H1 (cell line): Measurements from ENCODE around the gene RAPGEF1. TPM values are rescaled to one million over a fixed set of nuclear protein-coding genes. Genes with fewer than 3 reads are reported as not detected.

Source experiments
- CTCF ChIA-PET: fragments of 300-600 bp; sonication (Branson Sonifier 250); formaldehyde crosslinking; loops from one replicate; lab custom pipeline; 2021; ENCODE audit not compliant: partially characterized antibody; lab: Charles Lee
- POLR2A ChIA-PET: fragments of 300-600 bp; sonication (Branson Sonifier 250); formaldehyde crosslinking; loops from one replicate; lab custom pipeline; 2021; ENCODE audit warnings: inconsistent platforms; ENCODE audit not compliant: partially characterized antibody; lab: Charles Lee
- DNase-seq, 2 experiments: peaks; one replicate each; pipeline versions ENCODE4 v3.0.0 to v3.0.0-alpha.2; 2010 to 2022; ENCODE audit warnings: low spot score in 2 of 2, low read depth in 1 of 2, mixed read lengths in 1 of 2
- FAIRE-seq: peaks from 2 replicates; lab custom pipeline; 2011; peaks lifted over from hg19 to GRCh38; lab: Jason Lieb, UNC
- H2AFZ ChIP-seq: 2 replicates; pipeline ENCODE4 v1.8.1; 2012; ENCODE audit warnings: low read length, inconsistent platforms
- H2AK5ac ChIP-seq: 2 replicates; pipeline ENCODE4 v1.6.1; 2013; ENCODE audit warnings: low read depth, low read length
- H2BK120ac ChIP-seq: replicated peaks from 2 replicates; pipeline ENCODE3; 2013; ENCODE audit warnings: low read depth, low read length, inconsistent platforms
- H2BK12ac ChIP-seq: 2 replicates; pipeline ENCODE4 v1.6.1; 2013; ENCODE audit warnings: low read depth, low read length
- H2BK15ac ChIP-seq: 2 replicates; pipeline ENCODE4 v1.6.1; 2013; ENCODE audit warnings: low read length
- H2BK20ac ChIP-seq: 2 replicates; pipeline ENCODE4 v1.6.1; 2013; ENCODE audit warnings: low read length
- H2BK5ac ChIP-seq: 2 replicates; pipeline ENCODE4 v1.6.1; 2013; ENCODE audit warnings: low read depth, low read length
- H3K14ac ChIP-seq: 2 replicates; pipeline ENCODE4 v1.6.1; 2013; ENCODE audit warnings: inconsistent platforms; ENCODE audit not compliant: insufficient read length
- H3K18ac ChIP-seq: 2 replicates; pipeline ENCODE4 v1.6.1; 2013; ENCODE audit warnings: low read length; ENCODE audit errors: extremely low read depth
- H3K23ac ChIP-seq: 2 replicates; pipeline ENCODE4 v1.6.1; 2013; ENCODE audit warnings: inconsistent platforms; ENCODE audit not compliant: insufficient read length
- H3K23me2 ChIP-seq: 2 replicates; pipeline ENCODE4 v1.6.1; 2013; ENCODE audit warnings: low read depth, low read length
- H3K27ac ChIP-seq: 2 replicates; pipeline ENCODE4 v1.6.1; 2011; ENCODE audit warnings: low read depth, low read length, inconsistent platforms
- H3K27me3 ChIP-seq, 4 experiments: replicated peaks in 1 of 4; 1 replicate in 1 of 4; 2 replicates in 3 of 4; pipeline versions ENCODE4 v1.6.1 to v1.8.1; 2011 to 2013; ENCODE audit warnings: low read length in 3 of 4, mild to moderate bottlenecking in 3 of 4, inconsistent platforms in 2 of 4, mixed read lengths in 2 of 4, moderate library complexity in 1 of 4; ENCODE audit not compliant: control insufficient read depth in 3 of 4, insufficient read depth in 3 of 4; ENCODE audit errors: extremely low read depth in 1 of 4
- H3K36me3 ChIP-seq, 4 experiments: 2 replicates each; pipeline versions ENCODE4 v1.6.1 to v1.8.1; 2011 to 2013; ENCODE audit warnings: mild to moderate bottlenecking in 4 of 4, low read length in 3 of 4, moderate library complexity in 2 of 4, control low read depth in 1 of 4, inconsistent platforms in 1 of 4; ENCODE audit not compliant: insufficient read depth in 4 of 4, control insufficient read depth in 2 of 4
- H3K4ac ChIP-seq: replicated peaks from 2 replicates; pipeline ENCODE3; 2013; ENCODE audit warnings: low read length, low read depth, mixed read lengths, inconsistent platforms; ENCODE audit not compliant: insufficient read length
- H3K4me1 ChIP-seq, 4 experiments: replicated peaks in 1 of 4; 1 replicate in 1 of 4; 2 replicates in 3 of 4; pipeline versions ENCODE4 v1.6.1 to v1.8.1; 2011 to 2013; ENCODE audit warnings: low read length in 3 of 4, inconsistent platforms in 2 of 4, mixed read lengths in 1 of 4; ENCODE audit not compliant: insufficient read depth in 4 of 4, control insufficient read depth in 3 of 4
- H3K4me2 ChIP-seq, 2 experiments: 2 replicates each; pipeline versions ENCODE4 v1.6.1 to v1.8.1; 2011 to 2013; ENCODE audit warnings: low read depth in 2 of 2, low read length in 2 of 2, control low read depth in 1 of 2, inconsistent platforms in 1 of 2, mild to moderate bottlenecking in 1 of 2; ENCODE audit not compliant: insufficient read depth in 1 of 2
- H3K4me3 ChIP-seq, 4 experiments: fragments of 200-600, 300-600 bp in 1 of 4; sonication (generic), shearing (Covaris generic), sonication (Bioruptor Twin) in 1 of 4; 2 replicates each; pipeline versions ENCODE4 v1.5.1 to v1.8.1; 2011 to 2016; ENCODE audit warnings: low read length in 4 of 4, low read depth in 3 of 4, control low read depth in 2 of 4, inconsistent platforms in 2 of 4, mild to moderate bottlenecking in 2 of 4, mixed read lengths in 1 of 4, moderate library complexity in 1 of 4; ENCODE audit not compliant: insufficient read depth in 2 of 4; ENCODE audit errors: extremely low read depth in 1 of 4
- H3K56ac ChIP-seq: replicated peaks from 2 replicates; pipeline ENCODE3; 2013; ENCODE audit warnings: low read depth, mild to moderate bottlenecking, mixed read lengths, low read length, inconsistent platforms; ENCODE audit not compliant: insufficient read length
- H3K79me1 ChIP-seq: 2 replicates; pipeline ENCODE4 v1.6.1; 2013; ENCODE audit warnings: low read depth, low read length, control low read depth
- H3K79me2 ChIP-seq, 2 experiments: 2 replicates each; pipeline versions ENCODE4 v1.6.1 to v1.8.1; 2012 to 2013; ENCODE audit warnings: low read length in 2 of 2, mild to moderate bottlenecking in 2 of 2, inconsistent platforms in 1 of 2; ENCODE audit not compliant: insufficient read depth in 2 of 2, control insufficient read depth in 1 of 2
- H3K9ac ChIP-seq, 4 experiments: replicated peaks in 1 of 4; 1 replicate in 1 of 4; 2 replicates in 3 of 4; pipeline versions ENCODE4 v1.6.1 to v1.8.1; 2011 to 2013; ENCODE audit warnings: low read depth in 3 of 4, low read length in 3 of 4, control low read depth in 2 of 4, mild to moderate bottlenecking in 2 of 4, moderate library complexity in 2 of 4, inconsistent platforms in 1 of 4; ENCODE audit errors: extremely low read depth in 1 of 4
- H3K9me3 ChIP-seq, 2 experiments: 2 replicates each; pipeline versions ENCODE4 v1.6.1 to v1.8.1; 2012 to 2013; ENCODE audit warnings: mild to moderate bottlenecking in 2 of 2, moderate library complexity in 2 of 2, control low read depth in 1 of 2, inconsistent platforms in 1 of 2, low read depth in 1 of 2, low read length in 1 of 2, mixed read lengths in 1 of 2; ENCODE audit not compliant: insufficient read depth in 2 of 2
- H4K20me1 ChIP-seq, 2 experiments: replicated peaks in 1 of 2; 2 replicates each; pipeline versions ENCODE3 to v1.8.1; 2011 to 2013; ENCODE audit warnings: inconsistent platforms in 2 of 2, low read length in 2 of 2, mild to moderate bottlenecking in 1 of 2; ENCODE audit not compliant: insufficient read depth in 2 of 2, control insufficient read depth in 1 of 2
- H4K5ac ChIP-seq: 2 replicates; pipeline ENCODE4 v1.6.1; 2013; ENCODE audit warnings: low read length, low read depth, mixed read lengths, inconsistent platforms; ENCODE audit not compliant: insufficient read length
- H4K8ac ChIP-seq: 2 replicates; pipeline ENCODE4 v1.8.0; 2013; ENCODE audit warnings: mild to moderate bottlenecking, moderate library complexity, low read length, inconsistent platforms; ENCODE audit not compliant: insufficient read depth; ENCODE audit errors: extremely low read depth
- H4K91ac ChIP-seq: replicated peaks from 2 replicates; pipeline ENCODE3; 2013; ENCODE audit warnings: low read length, mixed read lengths, inconsistent platforms; ENCODE audit not compliant: insufficient read length
- GTF2F1 ChIP-seq: IDR thresholded peaks from 2 replicates; pipeline ENCODE4 v1.6.1; 2012; ENCODE audit warnings: low read depth, low read length, improper control_type of control experiment, borderline replicate concordance
- WGBS, 2 experiments: shearing (Covaris generic) in 1 of 2; methylation state at CpG; one replicate each; pipeline versions ENCODE4 v1.1.6 to v1.1.7; 2013 to 2015; ENCODE audit warnings: low lambda C conversion rate in 2 of 2, mixed read lengths in 2 of 2, inconsistent platforms in 1 of 2, low coverage in 1 of 2, missing lambda C conversion rate in 1 of 2; ENCODE audit not compliant: insufficient replicate concordance in 2 of 2, insufficient coverage in 1 of 2, insufficient read length in 1 of 2; ENCODE audit errors: extremely low coverage in 1 of 2, missing lambda C conversion rate in 1 of 2; 5-methylcytosine and 5-hydroxymethylcytosine counted together
- polyA plus RNA-seq, 7 experiments: library from polyadenylated mRNA; depleted of rRNA in 3 of 7; stranded (reverse) in 5 of 7; unstranded in 2 of 7; fragments of >200 nt in 5 of 7; fragments of 200-250 nt in 2 of 7; gene quantifications; 1 replicate in 5 of 7; 2 replicates in 1 of 7; 4 replicates in 1 of 7; pipeline versions ENCODE4 v1.2.1 to v1.2.3, GENCODE V29; 2011 to 2013; ENCODE audit warnings: missing spikeins in 2 of 7, mixed read lengths in 2 of 7
- total RNA-seq: library from RNA; stranded (reverse); fragmentation: NEBNext Ultra II Directional; extraction: Animal tissue kit (Norgen Biotek cat#: 25700); gene quantifications from 2 replicates; pipeline ENCODE4 v1.2.1, GENCODE V29; 2021

The RAPGEF1 gene
- total and polyA plus RNA-seq, 2 of the 8 experiments (the other 6 are each of a cell fraction or from before 2014, with no cell fraction given), result 29.7 to 78.9 TPM

DNA sequence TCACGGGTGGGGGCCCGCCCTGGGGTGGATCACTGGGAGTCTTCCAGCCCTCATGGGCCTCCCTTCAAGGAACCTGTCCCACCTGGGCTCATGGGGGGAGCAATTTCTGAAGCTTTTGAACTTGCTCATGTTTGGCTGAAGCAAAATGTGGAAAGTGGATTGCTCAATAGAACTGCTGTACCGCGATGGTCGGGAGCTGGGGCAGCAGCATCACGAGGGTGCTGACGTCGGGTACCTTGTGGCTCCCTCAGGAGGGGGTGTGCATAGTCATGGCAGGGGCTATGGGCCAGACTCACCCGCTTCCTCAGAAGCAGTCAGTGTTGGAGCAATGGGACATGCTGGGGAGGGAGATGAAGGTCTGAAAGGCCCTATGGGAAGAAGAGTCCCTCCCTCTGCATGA is 136.7 kb downstream of the RAPGEF1 start:
- DNase-seq, result no peak
- peaks cover 0 to under 1% (median 0%) of the 10 kb centered on the region in 4 experiments; a peak in 3 of 8 replicates for H3K36me3 ChIP-seq
- WGBS, 2 experiments, result 96% methylated on average over 9 of the region's 9 CpGs; no CpG with 5 or more reads in 1 of the 2 experiments
- H3K4me2 ChIP-seq, result no peak overlapping the region
- no peak overlapping the region for H3K4ac ChIP-seq
- TF ChIP-seq GTF2F1, result no peak
- H3K4me1 ChIP-seq, result peaks cover 0 to 11% (median 7%) of the 10 kb centered on the region in 4 experiments; a peak in 6 of 7 replicates
- H4K91ac ChIP-seq, result no peak overlapping the region
- ChIA-PET CTCF (interaction anchor here (0.7 to 4.1 kb wide), 5 partner anchors 10 to 137 kb away, joined by 3 to 21 read pairs (median 5); partner anchors contain the start of gene RAPGEF1), POLR2A (interaction anchor here (0.6 kb wide), 1 partner anchor 19 kb away, joined by 3 read pairs; no protein-coding TSS in a partner anchor)
- FAIRE-seq, result no peak
- H3K9me3 ChIP-seq, result no peaks in the 10 kb centered on the region
- H4K8ac ChIP-seq, result no peak overlapping the region
- no peaks in the 10 kb centered on the region for H3K79me2 ChIP-seq
- no peak overlapping the region for H3K14ac ChIP-seq
- H4K5ac ChIP-seq, result no peak overlapping the region
- no peak overlapping the region for H2AK5ac ChIP-seq
- no peaks in the 10 kb centered on the region for H3K23me2 ChIP-seq
- H4K20me1 ChIP-seq, result peaks cover 0 to 1% of the 10 kb centered on the region in 2 experiments
- no peak overlapping the region for H3K27ac ChIP-seq
- no peak overlapping the region for H3K56ac ChIP-seq
- no peak overlapping the region for H2BK12ac ChIP-seq
- H3K79me1 ChIP-seq, result 0 out of 2 replicates have a peak, but pooled peaks cover 3% of the 10 kb centered on the region
- H3K9ac ChIP-seq, result no peak overlapping the region
- H3K23ac ChIP-seq, result no peak overlapping the region
- H2BK5ac ChIP-seq, result no peak overlapping the region
- no peak overlapping the region for H2AFZ ChIP-seq
- no peaks in the 10 kb centered on the region for H3K27me3 ChIP-seq
- H2BK15ac ChIP-seq, result no peak overlapping the region
- no peak overlapping the region for H2BK20ac ChIP-seq
- no peak overlapping the region for H3K4me3 ChIP-seq
- H2BK120ac ChIP-seq, result no peak overlapping the region
- no peak overlapping the region for H3K18ac ChIP-seq
